AG04450 (cell line): ENCODE results near the gene CD44. TPM values are rescaled to one million over a fixed set of nuclear protein-coding genes. Genes with fewer than 3 reads are reported as not detected.

Experiments
- CTCF ChIA-PET: fragments of 300-600, 350-600 bp; formaldehyde crosslinking; extraction: SDS; loops from one replicate; lab custom pipeline; 2022; ENCODE audit warnings: antibody characterized with exemption, inconsistent platforms; lab: Charles Lee
- POLR2A ChIA-PET: fragments of 350-600 bp; formaldehyde crosslinking; extraction: SDS; loops from one replicate; lab custom pipeline; 2021; ENCODE audit warnings: antibody characterized with exemption, inconsistent platforms; lab: Yijun Ruan, JAX
- DNase-seq: peaks from one replicate; pipeline ENCODE4 v3.0.0-alpha.2; 2011; ENCODE audit warnings: low read depth, low spot score
- H3K27ac ChIP-seq: one replicate; pipeline ENCODE4 v1.5.1; 2012; ENCODE audit warnings: low read depth, low read length, control low read depth
- H3K27me3 ChIP-seq: one replicate; pipeline ENCODE4 v1.6.0; 2012; ENCODE audit warnings: low read length; ENCODE audit not compliant: control insufficient read depth, insufficient read depth
- H3K4me3 ChIP-seq: 2 replicates; pipeline ENCODE4 v1.5.1; 2011; ENCODE audit warnings: mild to moderate bottlenecking, low read depth, low read length, control low read depth
- H3K9me3 ChIP-seq: 2 replicates; pipeline ENCODE4 v1.5.1; 2012; ENCODE audit warnings: low read length; ENCODE audit not compliant: control insufficient read depth, insufficient read depth
- polyA plus RNA-seq: library from polyadenylated mRNA; depleted of rRNA; stranded (reverse); fragments of >200 nt; gene quantifications from 2 replicates; pipeline ENCODE4 v1.2.3, GENCODE V29; 2011
- TF ChIP-seq, protein P1 (sequence below): IDR thresholded peaks from 2 replicates; pipeline ENCODE4 v1.5.1; 2011; ENCODE audit warnings: low read depth, low read length, control low read depth, inconsistent platforms

The CD44 gene
- polyA plus RNA-seq, 1 experiment = 1,817 TPM

DNA sequence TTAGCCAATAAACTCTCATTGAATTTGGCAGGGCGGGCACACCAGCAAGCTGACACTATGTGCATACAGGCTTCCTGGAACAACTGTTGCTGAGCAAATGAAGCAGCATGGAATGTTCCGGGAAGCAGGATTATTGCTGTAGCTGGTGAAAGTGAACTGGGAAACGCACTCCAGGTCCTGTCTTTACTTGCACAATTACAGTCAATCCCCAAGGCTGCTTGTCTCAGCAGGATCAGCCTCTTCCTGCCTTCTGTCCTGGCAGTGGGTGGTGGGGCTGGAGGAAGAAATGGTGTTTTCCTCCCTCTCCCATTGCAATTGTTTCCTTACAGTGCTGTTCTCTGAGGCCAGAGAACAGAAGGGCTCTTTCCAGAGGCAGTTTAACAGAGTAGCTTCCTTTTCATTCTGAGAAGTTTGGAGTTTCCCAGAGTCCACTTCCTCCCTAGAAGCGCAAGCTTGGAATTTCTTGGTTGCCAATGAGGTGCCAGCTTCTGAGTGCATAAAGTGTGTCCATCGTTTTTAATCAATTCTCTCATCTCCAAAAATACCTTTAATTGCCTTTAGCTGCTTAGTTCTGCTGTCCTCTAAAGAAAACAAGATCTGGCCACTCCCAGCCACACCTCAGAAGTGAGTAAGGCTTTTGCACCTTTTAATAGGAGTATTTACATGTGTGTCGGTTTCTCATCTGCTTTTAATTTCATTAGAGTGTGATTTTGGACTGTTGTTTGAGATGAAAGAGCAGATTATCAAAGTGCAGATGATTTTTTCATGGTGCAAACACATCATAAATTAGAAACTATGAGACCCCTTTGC lies 19.9 kb downstream of the CD44 start:
- H3K27ac ChIP-seq = peak overlapping the region; percentile 42
- no peak for DNase-seq
- POLR2A ChIA-PET = interaction anchor here (0.8 to 1.4 kb wide), 3 partner anchors 9 to 182 kb away, joined by 3 to 4 read pairs (median 4); no protein-coding TSS in a partner anchor

GRCh38 chr11:35160246-35160824 lies 21.4 kb downstream of the CD44 start:
- no peak for DNase-seq
- ChIA-PET CTCF (no interaction called here), POLR2A (interaction anchor here (1.4 kb wide), 1 partner anchor 31 kb away, joined by 3 read pairs; no protein-coding TSS in a partner anchor)
- Histone ChIP-seq H3K4me3 (no peak overlapping the region), H3K27ac (peak overlapping the region; percentile 49), H3K9me3 (no peaks in the 10 kb centered on the region), H3K27me3 (no peaks in the 10 kb centered on the region)
- TF ChIP-seq, protein P1, sequence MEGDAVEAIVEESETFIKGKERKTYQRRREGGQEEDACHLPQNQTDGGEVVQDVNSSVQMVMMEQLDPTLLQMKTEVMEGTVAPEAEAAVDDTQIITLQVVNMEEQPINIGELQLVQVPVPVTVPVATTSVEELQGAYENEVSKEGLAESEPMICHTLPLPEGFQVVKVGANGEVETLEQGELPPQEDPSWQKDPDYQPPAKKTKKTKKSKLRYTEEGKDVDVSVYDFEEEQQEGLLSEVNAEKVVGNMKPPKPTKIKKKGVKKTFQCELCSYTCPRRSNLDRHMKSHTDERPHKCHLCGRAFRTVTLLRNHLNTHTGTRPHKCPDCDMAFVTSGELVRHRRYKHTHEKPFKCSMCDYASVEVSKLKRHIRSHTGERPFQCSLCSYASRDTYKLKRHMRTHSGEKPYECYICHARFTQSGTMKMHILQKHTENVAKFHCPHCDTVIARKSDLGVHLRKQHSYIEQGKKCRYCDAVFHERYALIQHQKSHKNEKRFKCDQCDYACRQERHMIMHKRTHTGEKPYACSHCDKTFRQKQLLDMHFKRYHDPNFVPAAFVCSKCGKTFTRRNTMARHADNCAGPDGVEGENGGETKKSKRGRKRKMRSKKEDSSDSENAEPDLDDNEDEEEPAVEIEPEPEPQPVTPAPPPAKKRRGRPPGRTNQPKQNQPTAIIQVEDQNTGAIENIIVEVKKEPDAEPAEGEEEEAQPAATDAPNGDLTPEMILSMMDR = no peak

More for the DNA sequence above, 19.9 kb downstream of the CD44 start:
- CTCF ChIA-PET = no interaction called here
- TF ChIP-seq, protein P1 = no peak
- Histone ChIP-seq H3K9me3 (no peaks in the 10 kb centered on the region), H3K4me3 (no peak overlapping the region), H3K27me3 (no peaks in the 10 kb centered on the region)

DNA sequence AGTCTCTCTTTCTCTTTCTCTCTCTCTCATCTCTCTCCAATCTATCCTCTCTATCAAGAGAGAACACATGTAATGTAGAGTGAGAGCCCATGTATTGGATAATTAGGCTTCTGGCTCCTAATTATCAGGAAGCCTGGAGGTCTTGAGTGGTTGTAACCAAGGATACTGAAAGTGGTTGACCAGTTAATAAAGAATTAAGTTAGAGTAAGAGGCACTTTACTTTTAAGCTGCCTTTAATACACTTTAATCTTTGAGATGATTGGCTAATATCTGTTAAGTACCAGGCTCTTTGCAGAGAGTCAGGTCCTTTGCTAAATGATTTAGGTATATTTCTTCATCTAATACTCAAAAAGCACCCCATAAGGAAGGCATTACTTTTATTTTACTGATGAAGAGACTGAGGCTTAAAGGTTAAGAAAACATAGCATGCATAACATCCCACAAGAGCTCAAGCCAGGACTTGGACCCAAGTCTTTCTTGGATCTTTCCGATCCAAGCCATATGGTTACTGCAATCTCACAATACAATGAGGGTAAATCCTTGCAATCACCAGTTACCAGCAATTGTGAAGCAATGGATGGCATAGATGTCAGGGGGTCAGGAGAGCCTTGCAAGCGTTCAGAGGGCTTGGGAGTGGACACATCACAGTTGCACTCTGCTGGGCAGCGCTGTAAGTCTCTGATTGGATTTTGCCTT lies 22.1 kb downstream of the CD44 start:
- H3K4me3 ChIP-seq = no peak overlapping the region
- H3K27ac ChIP-seq = peak overlapping the region; percentile 34
- H3K27me3 ChIP-seq = no peaks in the 10 kb centered on the region
- CTCF ChIA-PET = no interaction called here
- POLR2A ChIA-PET = interaction anchor here (1.0 to 2.4 kb wide), 3 partner anchors 22 to 184 kb away, joined by 4 to 10 read pairs (median 4); partner anchors contain the start of gene CD44
- no peaks in the 10 kb centered on the region for H3K9me3 ChIP-seq
- TF ChIP-seq, protein P1 = no peak
- DNase-seq = no peak

GRCh38 chr11:35162745-35163144 lies 23.8 kb downstream of the CD44 start:
- no peak for DNase-seq
- H3K27ac ChIP-seq = peak overlapping the region; percentile 33
- TF ChIP-seq, protein P1 = no peak

More at GRCh38 chr11:35162745-35163144, 23.8 kb downstream of the CD44 start:
- POLR2A ChIA-PET = interaction anchor here (0.6 to 2.4 kb wide), 3 partner anchors 12 to 226 kb away, joined by 4 to 10 read pairs (median 4); partner anchors contain the start of gene CD44
- H3K27me3 ChIP-seq = no peaks in the 10 kb centered on the region
- H3K9me3 ChIP-seq = no peaks in the 10 kb centered on the region
- H3K4me3 ChIP-seq = no peak overlapping the region
- CTCF ChIA-PET = interaction anchor here (2.0 kb wide), 1 partner anchor 236 kb away, joined by 7 read pairs; no protein-coding TSS in a partner anchor
